ENCODE data around the gene RAB5IF. TPM values are rescaled to one million over a fixed set of nuclear protein-coding genes. Genes with fewer than 3 reads are reported as not detected.

The RAB5IF gene
- total and polyA plus RNA-seq, 9 of the 15 experiments (the other 6 are each of a cell fraction or from before 2014, with no cell fraction given), result 26.5 to 198 (median 134) TPM

DNA sequence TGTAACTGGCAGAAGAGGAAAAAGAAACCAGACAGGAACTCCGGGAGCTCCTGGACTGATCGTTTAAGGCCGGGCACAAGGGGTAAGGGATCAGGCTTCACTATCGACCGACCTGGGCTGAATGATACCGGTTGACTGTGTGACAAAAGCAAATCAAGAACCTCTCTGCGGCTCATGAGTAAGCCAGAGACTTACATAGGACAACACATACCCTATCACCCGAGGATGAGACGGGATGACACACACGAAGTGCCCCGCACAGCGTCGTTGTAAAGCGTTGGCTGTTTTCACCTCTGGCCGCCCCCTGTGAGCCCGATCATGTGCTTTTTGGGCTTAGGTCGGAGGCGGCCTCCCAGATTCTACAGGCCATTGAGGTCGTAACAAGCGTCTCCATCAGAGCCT lies 32.9 kb upstream of the RAB5IF start (continued):
- TF ChIP-seq, protein P1, sequence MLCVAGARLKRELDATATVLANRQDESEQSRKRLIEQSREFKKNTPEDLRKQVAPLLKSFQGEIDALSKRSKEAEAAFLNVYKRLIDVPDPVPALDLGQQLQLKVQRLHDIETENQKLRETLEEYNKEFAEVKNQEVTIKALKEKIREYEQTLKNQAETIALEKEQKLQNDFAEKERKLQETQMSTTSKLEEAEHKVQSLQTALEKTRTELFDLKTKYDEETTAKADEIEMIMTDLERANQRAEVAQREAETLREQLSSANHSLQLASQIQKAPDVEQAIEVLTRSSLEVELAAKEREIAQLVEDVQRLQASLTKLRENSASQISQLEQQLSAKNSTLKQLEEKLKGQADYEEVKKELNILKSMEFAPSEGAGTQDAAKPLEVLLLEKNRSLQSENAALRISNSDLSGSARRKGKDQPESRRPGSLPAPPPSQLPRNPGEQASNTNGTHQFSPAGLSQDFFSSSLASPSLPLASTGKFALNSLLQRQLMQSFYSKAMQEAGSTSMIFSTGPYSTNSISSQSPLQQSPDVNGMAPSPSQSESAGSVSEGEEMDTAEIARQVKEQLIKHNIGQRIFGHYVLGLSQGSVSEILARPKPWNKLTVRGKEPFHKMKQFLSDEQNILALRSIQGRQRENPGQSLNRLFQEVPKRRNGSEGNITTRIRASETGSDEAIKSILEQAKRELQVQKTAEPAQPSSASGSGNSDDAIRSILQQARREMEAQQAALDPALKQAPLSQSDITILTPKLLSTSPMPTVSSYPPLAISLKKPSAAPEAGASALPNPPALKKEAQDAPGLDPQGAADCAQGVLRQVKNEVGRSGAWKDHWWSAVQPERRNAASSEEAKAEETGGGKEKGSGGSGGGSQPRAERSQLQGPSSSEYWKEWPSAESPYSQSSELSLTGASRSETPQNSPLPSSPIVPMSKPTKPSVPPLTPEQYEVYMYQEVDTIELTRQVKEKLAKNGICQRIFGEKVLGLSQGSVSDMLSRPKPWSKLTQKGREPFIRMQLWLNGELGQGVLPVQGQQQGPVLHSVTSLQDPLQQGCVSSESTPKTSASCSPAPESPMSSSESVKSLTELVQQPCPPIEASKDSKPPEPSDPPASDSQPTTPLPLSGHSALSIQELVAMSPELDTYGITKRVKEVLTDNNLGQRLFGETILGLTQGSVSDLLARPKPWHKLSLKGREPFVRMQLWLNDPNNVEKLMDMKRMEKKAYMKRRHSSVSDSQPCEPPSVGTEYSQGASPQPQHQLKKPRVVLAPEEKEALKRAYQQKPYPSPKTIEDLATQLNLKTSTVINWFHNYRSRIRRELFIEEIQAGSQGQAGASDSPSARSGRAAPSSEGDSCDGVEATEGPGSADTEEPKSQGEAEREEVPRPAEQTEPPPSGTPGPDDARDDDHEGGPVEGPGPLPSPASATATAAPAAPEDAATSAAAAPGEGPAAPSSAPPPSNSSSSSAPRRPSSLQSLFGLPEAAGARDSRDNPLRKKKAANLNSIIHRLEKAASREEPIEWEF (CRISPR knock-in tag; IDR thresholded peaks at IDR 0.05), result 0 out of 2 replicates have a peak, but pooled peaks have one; percentile 24
- 0 out of 2 replicates have a peak, but pooled peaks have one; percentile 15 for TF ChIP-seq ZBTB2 (IDR thresholded peaks at IDR 0.05)

All from K562 (cell line).